Hematopoietic multipotent progenitor cell treated with erythropoietin and hydrocortisone succinate and interleukin-3 and kit ligand, for 17 days (in vitro differentiated cells): ENCODE measurements around the gene HOXD1.

Experiments used
- DNase-seq: peaks from one replicate; pipeline ENCODE4 v3.0.0-alpha.2; 2015; ENCODE audit warnings: low spot score

HOXD1 gene

GRCh38 chr2:176165370-176166050 lies 23.0 kb upstream of the HOXD1 start:
- no peak for DNase-seq

- DNase-seq, result no peak
These were observed 22.2 kb upstream of the HOXD1 start for GRCh38 chr2:176166272-176166671.

GRCh38 chr2:176167398-176167797 lies 21.1 kb upstream of the HOXD1 start:
- DNase-seq, result no peak

- no peak for DNase-seq
These were observed 19.3 kb upstream of the HOXD1 start for GRCh38 chr2:176169181-176169580.

GRCh38 chr2:176169711-176170110 lies 18.8 kb upstream of the HOXD1 start:
- no peak for DNase-seq

- DNase-seq, result no peak
These were observed 17.7 kb upstream of the HOXD1 start for GRCh38 chr2:176170602-176171305.

- DNase-seq, result no peak
These were observed 17.0 kb upstream of the HOXD1 start for GRCh38 chr2:176171351-176172006.

- no peak for DNase-seq
These were observed 16.2 kb upstream of the HOXD1 start for GRCh38 chr2:176172007-176172894.

GRCh38 chr2:176172895-176173566 lies 15.4 kb upstream of the HOXD1 start:
- no peak for DNase-seq

GRCh38 chr2:176173567-176174381 lies 14.7 kb upstream of the HOXD1 start:
- no peak for DNase-seq

GRCh38 chr2:176174382-176174823 lies 14.1 kb upstream of the HOXD1 start:
- no peak for DNase-seq

- no peak for DNase-seq
These were observed 13.4 kb upstream of the HOXD1 start for GRCh38 chr2:176174824-176175708.

GRCh38 chr2:176175709-176176607 lies 12.5 kb upstream of the HOXD1 start:
- DNase-seq, result no peak

- DNase-seq, result no peak
These were observed 10.9 kb upstream of the HOXD1 start for GRCh38 chr2:176177580-176178037.

GRCh38 chr2:176178038-176178756 lies 10.3 kb upstream of the HOXD1 start:
- DNase-seq, result no peak

- no peak for DNase-seq
These were observed 9.6 kb upstream of the HOXD1 start for GRCh38 chr2:176178757-176179295.

- DNase-seq, result no peak
These were observed 6.9 kb upstream of the HOXD1 start for GRCh38 chr2:176181551-176181950.

GRCh38 chr2:176182671-176183070 lies 5.8 kb upstream of the HOXD1 start:
- DNase-seq, result no peak
